GM12873 (cell line): Measurements from ENCODE around the gene TLR9.

Experiments
- CTCF ChIP-seq: IDR thresholded peaks from 2 replicates; pipeline ENCODE4 v1.5.1; 2012; ENCODE audit warnings: low read depth, mild to moderate bottlenecking, moderate library complexity, low read length, control low read depth; ENCODE audit not compliant: insufficient read depth; ENCODE audit errors: missing control alignments

Gene TLR9

GRCh38 chr3:52232279-52233107 is 7.0 kb upstream of the TLR9 start:
- no peak for TF ChIP-seq CTCF

DNA sequence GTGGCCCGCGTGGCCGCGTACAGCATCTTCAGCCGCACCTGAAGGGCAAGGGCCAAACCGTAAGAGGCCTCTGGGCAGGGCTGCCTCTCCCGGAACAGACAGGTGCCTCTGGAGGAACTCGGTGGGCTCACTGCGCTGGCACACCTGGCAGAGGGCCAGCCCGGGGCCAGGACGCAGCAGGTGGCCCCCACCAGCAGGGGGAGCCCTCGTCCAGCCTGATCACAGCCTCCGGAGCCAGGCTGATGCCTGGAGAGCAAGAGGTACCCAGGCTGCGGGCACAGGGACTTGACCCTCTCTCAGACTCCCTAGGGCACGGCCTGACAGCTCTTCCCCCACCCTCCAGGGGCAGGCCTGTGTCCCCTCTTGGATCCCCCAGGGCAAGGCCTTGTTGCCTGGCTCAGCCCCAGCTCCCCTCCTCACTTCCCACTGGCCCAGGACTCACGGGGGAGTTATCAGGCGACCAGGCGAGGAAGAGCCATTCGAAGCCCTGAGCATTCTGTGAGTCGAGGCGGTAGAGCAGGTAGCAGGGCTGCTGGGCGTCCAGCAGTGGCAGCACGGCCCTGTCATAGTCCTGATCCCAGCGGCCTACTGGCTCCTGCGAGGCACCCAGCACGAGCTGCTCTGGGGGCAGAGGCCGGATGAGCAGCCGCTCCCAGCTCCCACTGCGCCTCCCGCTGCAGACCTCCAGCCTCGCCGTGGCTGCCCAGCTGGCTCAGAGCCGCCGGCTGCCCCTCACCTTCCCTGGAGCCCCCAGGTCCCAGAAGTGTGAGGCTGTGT is 6.2 kb upstream of the TLR9 start:
- TF ChIP-seq CTCF, result peak; percentile 98

DNA sequence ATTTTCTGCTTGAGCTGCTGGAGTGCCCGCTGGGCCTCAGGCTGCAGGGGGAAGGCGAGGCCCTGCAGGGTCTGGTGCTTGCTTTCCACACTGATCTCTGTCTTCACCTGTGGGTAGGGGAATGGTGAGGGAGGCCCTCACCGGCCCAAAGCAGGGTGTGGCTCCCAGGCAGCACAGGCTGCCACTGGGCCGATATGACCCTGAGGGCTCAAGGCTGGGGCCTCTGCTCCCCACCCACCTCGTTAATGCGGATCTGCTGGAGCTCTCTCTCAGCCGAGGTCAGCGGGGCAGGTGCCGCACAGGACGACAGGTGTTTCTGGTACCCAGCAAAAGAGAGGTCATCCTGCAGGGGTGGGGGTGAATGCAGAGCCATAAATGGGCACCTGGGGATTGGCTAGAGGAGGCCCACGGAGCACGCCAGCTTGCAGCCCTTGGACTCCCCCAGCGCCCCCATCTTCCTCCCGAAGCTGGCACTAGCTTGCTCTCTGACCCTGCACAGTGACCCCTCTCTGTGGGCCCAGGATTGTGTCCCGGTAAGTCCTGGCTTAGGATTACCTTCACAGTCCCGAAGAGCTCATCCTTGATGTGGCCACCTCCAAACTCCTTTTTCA is 5.5 kb upstream of the TLR9 start:
- TF ChIP-seq CTCF, result no peak

GRCh38 chr3:52230461-52230860 is 5.0 kb upstream of the TLR9 start:
- TF ChIP-seq CTCF, result no peak

GRCh38 chr3:52229656-52230055 is 4.2 kb upstream of the TLR9 start:
- TF ChIP-seq CTCF, result no peak

- TF ChIP-seq CTCF, result no peak
These were observed 3.4 kb upstream of the TLR9 start for GRCh38 chr3:52228751-52229291.

GRCh38 chr3:52228266-52228665 is 2.8 kb upstream of the TLR9 start:
- TF ChIP-seq CTCF, result no peak
